ENCODE data around the gene PABPN1.

Gene PABPN1

GRCh38 chr14:23359167-23359626, 37.9 kb downstream of the PABPN1 start:
- DNase-seq, result no peak

GRCh38 chr14:23359722-23360447, 38.6 kb downstream of the PABPN1 start:
- no peak for DNase-seq

GRCh38 chr14:23360496-23360895, 39.2 kb downstream of the PABPN1 start:
- DNase-seq, result no peak

GRCh38 chr14:23361320-23361719, 40.1 kb downstream of the PABPN1 start:
- no peak for DNase-seq

- DNase-seq, result no peak
Observed at GRCh38 chr14:23361763-23362162, 40.5 kb downstream of the PABPN1 start.

GRCh38 chr14:23362200-23362599, 40.9 kb downstream of the PABPN1 start:
- DNase-seq, result no peak

GRCh38 chr14:23364164-23365035, 43.1 kb downstream of the PABPN1 start:
- no peak for DNase-seq

- DNase-seq, result no peak
Observed at GRCh38 chr14:23365036-23365731, 43.9 kb downstream of the PABPN1 start, which contains the start of gene EFS. Gene EFS (minus strand): TSS chr14:23365172. CDS start chr14:23365025, 147 bp downstream.

- no peak for DNase-seq
Observed at GRCh38 chr14:23365732-23366425, 44.6 kb downstream of the PABPN1 start.

DNA sequence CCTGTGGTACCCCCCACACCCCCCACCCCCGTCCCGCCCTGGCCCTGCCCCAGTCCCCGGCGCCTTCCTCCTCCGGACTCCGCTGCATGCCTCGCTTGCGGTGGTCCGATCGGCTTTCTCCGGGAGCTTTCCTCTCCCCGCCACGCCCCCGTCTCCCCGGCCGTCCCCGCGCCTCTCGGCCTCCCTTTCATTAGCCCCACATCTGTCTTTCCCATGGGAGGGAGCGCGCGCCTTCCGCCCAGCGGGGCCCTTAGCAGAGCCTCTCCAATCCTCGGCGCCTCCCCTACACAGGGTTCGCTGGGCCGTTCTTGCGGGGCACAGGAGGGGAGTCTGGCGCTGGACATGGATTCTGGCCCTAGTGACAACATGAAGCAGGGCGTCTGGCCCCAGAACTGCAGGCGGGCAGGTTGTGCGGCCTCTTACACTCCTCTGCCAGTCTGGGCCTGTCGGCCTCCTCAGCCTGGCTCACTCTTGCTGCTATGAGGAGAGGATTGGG, 45.2 kb downstream of the PABPN1 start:
- DNase-seq, result no peak

- DNase-seq, result no peak
Observed at GRCh38 chr14:23370221-23370620, 49.0 kb downstream of the PABPN1 start.

- no peak for DNase-seq
Observed at GRCh38 chr14:23371865-23372264, 50.6 kb downstream of the PABPN1 start.

DNA sequence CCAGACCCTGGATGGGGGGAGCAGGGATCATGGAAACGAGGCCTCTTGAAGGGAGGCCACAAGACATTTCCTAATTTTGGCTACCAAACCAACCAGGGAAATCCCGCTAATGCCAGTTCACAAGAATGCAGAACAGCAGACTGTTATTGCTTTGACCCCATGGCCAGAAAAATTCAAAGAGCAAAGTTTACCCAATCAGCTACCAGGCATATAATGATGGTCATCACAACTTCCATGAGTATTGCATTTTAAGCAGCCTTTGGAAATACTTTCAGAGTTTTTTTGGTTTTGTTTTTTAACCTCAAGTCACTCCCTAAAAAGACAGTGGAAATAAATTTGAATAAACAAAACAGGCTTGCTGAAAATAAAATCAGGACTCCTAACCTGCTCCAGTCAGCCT, 51.3 kb downstream of the PABPN1 start, which contains the start of gene IL25:
Gene IL25 (plus strand): TSS at position 301 of the 400 bp plus-strand sequence.
- no peak for DNase-seq

DNA sequence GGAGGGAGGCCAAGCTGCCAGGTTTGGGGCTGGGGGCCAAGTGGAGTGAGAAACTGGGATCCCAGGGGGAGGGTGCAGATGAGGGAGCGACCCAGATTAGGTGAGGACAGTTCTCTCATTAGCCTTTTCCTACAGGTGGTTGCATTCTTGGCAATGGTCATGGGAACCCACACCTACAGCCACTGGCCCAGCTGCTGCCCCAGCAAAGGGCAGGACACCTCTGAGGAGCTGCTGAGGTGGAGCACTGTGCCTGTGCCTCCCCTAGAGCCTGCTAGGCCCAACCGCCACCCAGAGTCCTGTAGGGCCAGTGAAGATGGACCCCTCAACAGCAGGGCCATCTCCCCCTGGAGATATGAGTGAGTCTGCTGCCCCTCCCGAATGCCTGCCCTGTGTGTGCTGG, 51.8 kb downstream of the PABPN1 start:
- DNase-seq, result no peak

All from activated CD8-positive, alpha-beta memory T cell treated with anti-CD3 and anti-CD28 coated beads, Interleukin-2, amount 50 U/mL, for 4 hours (primary cell).